Spleen (tissue), 7 donors: ENCODE data around the gene DNAJC4.
A peak's percentile ranks its signal among the peaks of the same experiment; 100 is the strongest.

ENCODE experiments used
- POLR2A ChIP-seq, 3 donors: fragments of 450-650 bp; IDR thresholded peaks; one replicate each; pipeline ENCODE4 v1.5.1; 2017; ENCODE audit warnings: antibody characterized with exemption in 3 of 3, mild to moderate bottlenecking in 1 of 3
- POLR2AphosphoS5 ChIP-seq, 3 donors: sonication (generic); formaldehyde crosslinking; IDR thresholded peaks; one replicate each; pipeline ENCODE4 v1.5.1; 2017; ENCODE audit warnings: antibody characterized with exemption in 3 of 3
- TF ChIP-seq, protein P1 (sequence below), 11 experiments: fragments of 200-600 bp in 7 of 11; fragments of 450-650 bp in 4 of 11; sonication (generic) in 4 of 11; IDR thresholded peaks in 8 of 11; conservative IDR thresholded peaks in 3 of 11; 1 replicate in 7 of 11; 2 replicates in 4 of 11; pipeline versions ENCODE4 v1.4.0 to v1.8.0; 2016 to 2021; ENCODE audit warnings: antibody characterized with exemption in 11 of 11, inconsistent platforms in 4 of 11, mild to moderate bottlenecking in 1 of 11
- donor health status: DM: no; HTN: no; CAD: no; lungs with moderate emphysema.
- donor health status: DM: no; HTN: no; CAD: no.
- donor health status: DM: no; HTN: no; CAD: no.

DNA sequence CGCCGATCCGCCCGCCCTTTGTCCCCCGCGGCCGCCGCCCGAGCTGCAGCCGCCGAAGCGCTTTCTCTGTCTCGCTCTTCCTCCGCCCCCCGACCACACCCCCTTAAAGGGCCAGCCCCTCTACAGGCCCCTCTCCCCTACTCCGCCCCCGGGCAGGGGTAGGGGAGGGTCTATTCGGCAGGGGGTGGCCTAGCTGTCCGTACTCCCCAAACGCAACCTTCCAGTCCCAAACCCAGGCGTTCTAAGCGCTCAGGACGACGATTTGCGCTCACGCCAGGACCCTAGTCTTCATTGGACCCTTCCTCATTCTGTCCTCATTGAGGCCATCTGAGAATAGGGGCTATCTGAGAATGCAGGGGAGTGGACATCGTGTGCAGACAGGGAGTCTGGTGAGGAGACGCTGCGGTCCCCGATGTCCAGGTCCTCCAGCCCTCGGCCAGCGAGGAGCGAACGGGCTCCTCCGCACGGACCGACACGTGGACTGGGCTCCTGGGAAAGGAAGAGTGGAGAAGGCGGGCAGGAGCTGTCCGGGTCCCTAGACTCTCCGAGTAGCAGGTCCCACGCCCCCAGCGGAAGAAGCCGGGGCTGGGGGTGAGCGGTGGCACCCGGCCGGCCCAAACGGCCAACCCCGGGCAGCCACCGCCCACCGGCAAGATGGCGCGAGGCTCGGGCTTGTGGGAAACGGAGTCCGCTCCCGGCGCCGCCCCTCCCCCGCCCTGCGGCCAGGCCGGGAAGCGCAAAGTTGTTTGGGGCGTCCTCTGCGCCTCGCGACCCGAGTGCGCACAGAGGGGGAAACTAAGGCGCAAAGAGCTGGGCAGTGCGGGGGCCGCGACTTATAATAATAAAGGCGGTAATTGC lies 16.8 kb downstream of the DNAJC4 start, which contains the start of gene PPP1R14B:
- TF ChIP-seq, protein P1, sequence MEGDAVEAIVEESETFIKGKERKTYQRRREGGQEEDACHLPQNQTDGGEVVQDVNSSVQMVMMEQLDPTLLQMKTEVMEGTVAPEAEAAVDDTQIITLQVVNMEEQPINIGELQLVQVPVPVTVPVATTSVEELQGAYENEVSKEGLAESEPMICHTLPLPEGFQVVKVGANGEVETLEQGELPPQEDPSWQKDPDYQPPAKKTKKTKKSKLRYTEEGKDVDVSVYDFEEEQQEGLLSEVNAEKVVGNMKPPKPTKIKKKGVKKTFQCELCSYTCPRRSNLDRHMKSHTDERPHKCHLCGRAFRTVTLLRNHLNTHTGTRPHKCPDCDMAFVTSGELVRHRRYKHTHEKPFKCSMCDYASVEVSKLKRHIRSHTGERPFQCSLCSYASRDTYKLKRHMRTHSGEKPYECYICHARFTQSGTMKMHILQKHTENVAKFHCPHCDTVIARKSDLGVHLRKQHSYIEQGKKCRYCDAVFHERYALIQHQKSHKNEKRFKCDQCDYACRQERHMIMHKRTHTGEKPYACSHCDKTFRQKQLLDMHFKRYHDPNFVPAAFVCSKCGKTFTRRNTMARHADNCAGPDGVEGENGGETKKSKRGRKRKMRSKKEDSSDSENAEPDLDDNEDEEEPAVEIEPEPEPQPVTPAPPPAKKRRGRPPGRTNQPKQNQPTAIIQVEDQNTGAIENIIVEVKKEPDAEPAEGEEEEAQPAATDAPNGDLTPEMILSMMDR (IDR thresholded peaks at IDR 0.05 in 8 of 11, conservative IDR thresholded peaks at IDR 0.05 in 3 of 11) = peak in 5 of 11 experiments; percentile 5 to 43 (median 23)
- no peak for TF ChIP-seq POLR2A (IDR thresholded peaks at IDR 0.05)
- TF ChIP-seq POLR2AphosphoS5 (IDR thresholded peaks at IDR 0.05) = peak; percentile 44 to 82 (median 71)
